NOMO-1 treated with dmso at 0.1 percent for 144 hours (cell line): ENCODE results near the gene SMARCD2.

Source experiments
- DNase-seq: peaks from one replicate; lab custom pipeline; 2025; ENCODE audit not compliant: unreplicated experiment; lab: John Stamatoyannopoulos, UW

The SMARCD2 gene

DNA sequence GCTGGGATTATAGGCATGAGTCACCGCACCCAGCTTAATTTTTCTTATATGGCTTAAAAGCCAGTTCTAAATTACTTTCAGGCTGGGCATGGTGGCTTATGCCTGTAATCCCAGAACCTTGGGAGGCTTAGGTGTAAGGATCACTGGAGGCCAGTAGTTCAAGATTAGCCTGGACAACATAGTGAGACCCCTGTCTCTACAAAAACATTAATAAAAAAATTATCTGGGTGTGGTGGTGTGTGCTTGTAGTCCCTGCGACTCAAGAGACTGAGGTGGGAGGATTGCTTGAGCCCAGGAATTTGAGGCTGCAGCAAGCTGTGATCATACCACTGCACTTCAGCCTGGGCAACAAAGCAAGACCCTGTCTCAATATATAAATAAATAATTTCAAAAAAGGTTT, 10.8 kb upstream of the SMARCD2 start:
- no peak for DNase-seq

DNA sequence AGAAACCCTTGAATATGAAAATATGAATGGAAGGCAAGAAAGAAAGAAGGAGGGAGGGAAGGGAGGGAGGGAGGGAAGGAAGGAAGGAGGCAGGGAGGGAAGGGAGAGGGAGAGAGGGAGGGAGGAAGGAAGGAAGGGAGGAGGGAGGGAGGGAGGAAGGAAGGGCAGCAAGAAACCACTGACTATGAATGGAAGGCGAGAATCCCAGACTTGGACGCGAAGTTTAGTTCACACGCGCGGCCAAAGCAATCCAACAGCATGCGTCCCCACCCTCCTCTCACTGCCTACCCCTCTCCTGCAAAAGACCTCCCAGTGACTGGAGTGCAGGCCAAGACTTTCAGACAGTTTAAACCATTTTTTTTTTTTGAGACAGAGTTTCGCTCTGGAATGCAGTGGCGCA, 7.9 kb upstream of the SMARCD2 start:
- no peak for DNase-seq

DNA sequence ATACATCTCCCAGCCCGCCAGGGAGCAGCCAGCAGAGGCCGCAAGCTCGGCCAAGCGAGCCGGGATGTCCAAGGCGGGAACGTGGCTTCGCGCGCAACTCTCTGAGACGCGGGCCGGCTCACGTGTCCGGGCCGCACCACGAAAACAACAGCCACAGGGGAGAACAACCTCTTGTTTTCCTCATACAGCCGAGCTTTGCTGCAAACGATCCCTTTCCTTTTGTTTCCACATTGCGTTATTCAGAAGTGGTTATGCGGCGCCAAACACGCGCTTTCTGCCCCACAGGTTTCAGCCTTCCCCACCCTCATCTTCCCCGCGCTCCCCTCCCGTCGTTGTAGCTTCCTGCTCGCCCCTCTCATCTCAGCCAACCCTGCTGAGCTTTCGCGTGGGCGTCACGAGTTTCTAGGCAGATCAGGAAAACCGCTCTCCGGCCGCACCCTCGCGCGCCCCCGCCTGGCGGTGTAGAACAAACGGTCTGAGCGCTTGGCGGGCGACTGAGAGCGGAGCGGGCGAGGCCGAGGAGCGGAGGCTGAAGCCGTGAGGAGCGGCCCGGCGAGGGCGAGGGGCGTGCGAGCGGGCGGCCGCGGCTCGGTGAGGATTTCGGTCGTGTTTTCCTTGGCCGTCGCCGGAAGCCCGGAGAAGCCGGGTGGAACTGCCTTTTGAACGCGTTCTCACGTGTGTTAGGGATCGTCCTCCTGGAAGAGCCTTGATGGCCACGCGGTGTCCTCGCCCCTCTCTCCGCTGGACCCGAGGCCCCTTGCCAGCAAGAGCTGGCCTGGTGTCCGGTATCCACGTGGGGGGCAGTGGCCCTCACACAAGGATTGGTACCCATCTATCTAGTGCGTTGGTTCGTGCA, 6.6 kb upstream of the SMARCD2 start:
- peak; percentile 95 for DNase-seq

DNA sequence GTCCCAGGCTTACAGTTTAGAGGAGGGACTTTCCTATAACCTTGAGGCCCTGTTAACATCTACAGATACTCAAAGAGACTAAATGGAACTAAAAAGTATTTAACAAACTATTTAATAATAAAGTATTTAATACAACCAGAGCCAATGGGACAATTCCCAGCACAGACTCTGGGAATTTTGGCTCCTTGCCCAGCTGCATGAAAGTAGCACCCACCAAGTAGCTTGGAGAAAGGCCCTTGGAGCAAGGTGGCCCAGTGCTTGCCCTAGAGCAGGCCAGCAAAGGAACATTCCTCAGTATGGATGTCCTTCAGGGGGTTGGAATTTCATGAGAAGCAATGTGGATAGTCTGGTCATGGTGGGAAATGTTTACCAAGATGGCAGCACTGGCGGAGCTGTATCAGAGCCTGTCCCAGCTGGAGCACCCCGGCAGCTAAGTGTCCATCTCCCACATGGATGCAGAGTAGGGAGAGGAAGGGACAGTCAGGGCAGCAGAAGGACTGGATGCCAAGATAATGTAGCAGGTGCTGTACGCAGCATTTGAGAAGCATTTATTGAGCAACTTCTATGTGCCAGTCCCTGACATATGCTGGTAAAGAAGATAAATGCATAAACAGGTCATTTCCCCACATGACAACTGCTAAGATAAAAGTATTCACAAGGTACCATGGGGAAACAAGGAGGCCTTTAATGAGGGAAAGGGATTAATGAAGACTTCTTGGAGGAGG, 5.2 kb upstream of the SMARCD2 start:
- DNase-seq: no peak

DNA sequence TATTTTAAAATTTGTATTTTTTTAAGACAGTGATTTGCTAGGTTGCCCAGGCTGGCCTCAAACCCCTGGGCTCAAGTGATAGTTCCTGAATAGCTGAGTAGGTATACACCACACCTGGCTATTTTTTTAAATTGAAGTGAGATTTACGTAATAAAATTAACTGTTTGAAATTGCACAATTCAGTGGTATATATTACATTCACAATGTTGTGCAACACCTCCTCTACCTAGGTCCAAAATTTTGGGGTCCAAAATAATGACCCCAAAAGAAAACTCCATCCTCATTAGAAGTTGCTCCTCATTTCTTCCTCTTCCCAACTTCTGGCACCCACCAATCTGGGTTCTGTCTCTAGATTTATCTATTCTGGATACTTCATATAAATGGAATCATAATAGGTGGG, 3.0 kb upstream of the SMARCD2 start:
- DNase-seq: no peak

DNA sequence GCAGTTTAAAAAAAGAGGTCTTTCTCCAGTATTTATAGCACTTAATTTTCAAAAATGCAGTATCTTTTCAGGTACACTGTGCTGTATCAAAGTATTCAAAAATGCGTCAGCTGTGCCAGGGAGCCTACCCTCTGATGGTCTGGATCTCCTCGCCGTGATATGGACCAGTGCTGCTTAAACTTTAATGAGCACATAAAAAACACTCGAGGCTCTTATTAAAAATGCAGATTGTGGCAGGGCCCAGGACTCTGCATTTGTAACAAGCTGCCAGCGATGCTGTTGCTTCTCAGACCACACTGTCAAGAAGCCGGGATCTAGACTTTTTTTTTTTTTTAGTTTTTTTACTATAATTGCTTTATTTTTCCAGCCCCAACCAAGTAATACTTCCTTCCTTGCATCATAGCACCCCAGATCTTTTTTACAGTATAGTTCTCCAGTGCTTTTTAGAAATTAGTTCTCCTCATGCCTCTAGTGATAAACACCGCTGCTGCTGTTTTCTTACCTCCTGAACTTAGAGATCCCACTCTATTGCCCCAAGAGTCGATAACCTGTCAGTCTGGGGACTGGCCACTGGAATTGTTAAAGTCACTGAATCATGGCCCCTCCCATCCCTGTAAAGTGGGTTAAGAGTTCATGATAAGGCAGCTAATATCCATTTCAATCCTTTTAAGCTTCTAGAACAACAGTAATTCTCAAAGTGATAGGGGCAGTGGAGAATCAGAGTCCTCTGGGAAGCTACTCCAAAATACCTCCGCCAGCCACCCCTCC, 1.6 kb upstream of the SMARCD2 start:
- no peak for DNase-seq

DNA sequence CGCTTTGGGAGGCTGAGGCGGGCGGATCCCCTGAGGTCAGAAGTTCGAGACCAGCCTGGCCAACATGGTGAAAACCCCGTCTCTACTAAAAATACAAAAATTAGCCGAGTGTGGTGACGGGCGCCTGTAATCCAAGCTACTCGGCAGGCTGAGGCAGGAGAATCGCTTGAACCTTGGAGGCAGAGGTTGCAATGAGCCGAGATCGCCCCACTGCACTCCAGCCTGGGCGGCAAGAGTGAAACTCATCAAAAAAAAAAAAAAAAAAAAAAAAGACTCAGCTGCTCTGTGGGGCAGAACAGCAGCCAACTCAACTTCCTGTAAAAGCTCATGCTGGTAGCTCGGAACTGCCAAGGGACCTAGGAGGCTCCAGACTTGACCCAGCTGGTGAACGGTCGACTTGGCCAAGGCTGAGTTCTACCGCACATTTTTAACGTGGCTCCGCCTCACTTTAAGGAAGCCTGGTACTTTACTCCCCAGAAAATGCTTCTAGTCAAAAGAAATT, 953 bp upstream of the SMARCD2 start:
- peak; percentile 58 for DNase-seq

DNA sequence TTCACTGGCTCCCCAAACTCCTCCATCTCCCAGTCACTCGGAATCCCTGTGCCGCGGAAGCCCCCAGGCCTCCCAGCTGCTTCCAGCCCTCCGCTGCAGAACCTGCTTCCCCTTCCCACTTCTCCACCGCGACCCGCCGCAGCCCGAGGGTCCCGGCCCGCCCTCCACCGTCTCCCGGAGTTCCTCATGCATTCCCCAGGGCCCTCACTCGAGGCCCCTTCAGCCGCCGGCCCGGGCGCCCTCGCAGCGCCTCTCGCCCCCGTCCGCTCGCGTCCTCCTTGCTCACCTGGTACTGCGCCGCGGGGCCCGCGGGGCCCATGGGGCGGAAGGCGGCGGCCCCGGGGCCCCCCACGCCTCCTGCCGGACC, 329 bp downstream of the SMARCD2 start:
- no peak for DNase-seq

DNA sequence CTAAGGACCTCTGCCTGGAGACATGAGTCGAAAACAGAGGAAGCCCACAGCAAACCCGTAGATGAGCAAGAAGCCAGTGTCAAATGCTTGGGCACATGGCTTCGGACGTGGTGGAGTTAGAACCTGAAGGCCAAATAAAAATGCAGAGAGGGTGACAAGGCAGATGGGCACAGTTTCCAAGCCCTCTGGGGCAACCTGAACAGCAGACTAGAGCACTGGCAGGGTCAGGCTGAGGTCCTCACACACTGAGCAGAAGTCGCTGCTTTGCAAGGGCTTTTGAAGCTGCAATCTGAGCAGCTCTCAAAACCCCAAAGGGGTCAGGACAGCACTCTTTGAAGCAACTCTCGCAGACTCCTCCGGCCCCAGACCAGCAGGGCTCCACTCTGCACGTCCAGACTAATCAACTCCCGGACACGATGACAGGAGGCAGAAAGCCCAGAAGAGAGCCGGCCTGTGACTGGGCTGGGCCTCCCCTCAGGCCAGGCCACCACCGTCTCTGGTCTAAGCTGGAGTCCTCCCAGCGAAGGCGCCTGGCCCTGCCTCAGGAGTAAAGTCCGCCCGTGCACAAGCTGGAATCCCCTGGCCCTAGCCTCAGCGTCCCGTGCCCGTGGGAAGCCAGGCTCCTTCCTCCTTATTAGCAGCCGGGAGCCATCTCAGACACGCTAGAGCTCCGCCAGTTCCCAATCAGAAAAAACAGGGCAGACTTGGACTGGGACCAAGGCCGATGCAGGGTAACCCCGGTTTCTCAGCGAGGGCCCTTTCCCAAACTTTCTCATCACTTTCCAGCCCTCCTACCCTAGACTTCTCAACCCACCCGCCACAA, 924 bp downstream of the SMARCD2 start:
- DNase-seq: no peak

DNA sequence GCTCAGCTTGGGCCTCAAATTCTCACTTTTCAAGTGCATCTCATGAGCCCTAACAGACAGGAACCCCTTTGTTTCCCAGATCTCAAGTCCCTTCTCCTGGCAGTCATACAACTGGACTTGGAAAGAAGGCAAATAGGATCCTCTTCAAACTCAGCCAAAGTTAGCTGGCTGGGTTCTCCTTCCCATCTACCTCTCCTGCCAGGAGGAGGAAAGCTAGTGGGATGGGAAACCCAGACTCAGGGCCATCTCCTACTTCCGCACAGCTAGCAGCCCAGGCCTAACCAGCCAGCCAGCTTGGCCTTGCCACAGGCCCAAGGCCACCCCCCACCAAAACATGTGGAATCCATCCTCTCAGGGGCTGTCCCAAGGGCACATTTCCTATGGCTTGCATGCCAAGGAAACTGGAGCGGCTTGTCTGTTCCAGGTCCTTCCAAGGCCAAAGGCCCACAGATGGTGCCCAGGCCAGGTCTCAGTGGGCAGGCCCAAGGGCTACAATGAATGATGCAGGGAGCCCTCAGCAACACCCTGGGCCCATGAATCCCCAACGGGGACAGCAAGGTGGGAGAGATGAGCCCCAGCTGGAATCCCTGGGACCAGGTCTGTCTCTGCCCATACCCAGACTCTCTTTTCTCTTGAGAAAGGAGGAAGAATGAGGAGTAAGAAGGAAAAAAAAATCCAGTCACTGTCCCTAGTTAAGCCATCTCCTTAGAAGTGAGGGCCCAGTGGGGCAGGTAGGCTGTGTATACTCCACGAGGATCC, 1.7 kb downstream of the SMARCD2 start:
- DNase-seq: no peak

DNA sequence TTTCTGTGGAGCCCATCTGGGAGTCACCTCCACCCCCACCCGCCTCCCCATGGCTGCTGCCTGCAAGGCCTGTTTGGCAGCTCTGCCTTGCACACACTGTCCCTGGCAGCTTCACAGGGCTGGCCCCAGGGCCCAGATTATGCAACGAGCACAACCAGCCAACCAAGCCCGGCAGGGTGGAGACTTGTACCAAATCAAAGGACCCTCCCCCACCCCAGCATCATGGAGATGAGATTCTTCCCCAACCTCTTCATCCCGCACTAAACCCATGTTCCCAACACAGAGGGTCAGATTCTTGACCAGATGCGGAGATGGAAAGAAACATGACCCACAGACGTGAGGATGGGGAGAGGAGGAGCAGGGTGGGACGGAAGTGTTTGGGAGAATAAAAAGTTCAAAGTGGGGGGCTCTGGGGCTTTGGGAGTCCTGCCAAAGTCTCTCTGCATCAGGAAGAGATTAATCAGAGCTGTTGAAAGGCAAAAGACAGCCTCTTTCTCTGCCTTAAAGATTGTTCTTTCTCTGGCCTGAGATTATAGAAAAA, 3.8 kb downstream of the SMARCD2 start:
- DNase-seq: no peak

DNA sequence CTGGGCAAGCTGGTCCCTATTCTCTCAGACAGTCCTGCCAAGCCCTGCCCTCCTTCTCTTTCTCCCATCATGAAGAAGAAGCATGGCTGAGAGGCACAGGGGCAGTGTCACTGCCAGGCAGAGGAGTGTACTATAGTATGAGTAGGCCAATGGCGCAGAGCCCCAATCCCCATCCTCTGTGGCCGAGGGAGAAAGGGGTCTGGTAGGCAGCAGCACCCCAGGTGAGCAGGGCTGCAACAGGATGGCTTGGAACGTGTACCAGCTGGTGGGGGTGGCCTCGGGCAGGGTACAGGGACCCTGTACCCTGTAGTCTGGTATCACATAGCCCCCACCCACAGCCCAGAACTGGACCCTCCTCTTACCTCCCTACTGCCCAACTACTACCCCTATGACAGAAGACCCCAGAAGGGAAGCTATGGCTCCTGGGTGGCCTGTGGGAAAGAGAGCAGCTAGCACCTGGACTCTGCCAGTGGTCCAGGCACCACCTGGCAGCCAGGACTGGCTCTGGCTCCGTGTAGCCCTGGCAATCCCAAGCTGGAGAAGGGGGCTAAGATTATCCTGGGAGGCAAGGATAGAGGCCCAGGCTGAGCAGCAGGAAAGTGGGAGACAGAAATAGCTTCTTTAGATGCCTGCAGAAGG, 4.4 kb downstream of the SMARCD2 start:
- DNase-seq: no peak

DNA sequence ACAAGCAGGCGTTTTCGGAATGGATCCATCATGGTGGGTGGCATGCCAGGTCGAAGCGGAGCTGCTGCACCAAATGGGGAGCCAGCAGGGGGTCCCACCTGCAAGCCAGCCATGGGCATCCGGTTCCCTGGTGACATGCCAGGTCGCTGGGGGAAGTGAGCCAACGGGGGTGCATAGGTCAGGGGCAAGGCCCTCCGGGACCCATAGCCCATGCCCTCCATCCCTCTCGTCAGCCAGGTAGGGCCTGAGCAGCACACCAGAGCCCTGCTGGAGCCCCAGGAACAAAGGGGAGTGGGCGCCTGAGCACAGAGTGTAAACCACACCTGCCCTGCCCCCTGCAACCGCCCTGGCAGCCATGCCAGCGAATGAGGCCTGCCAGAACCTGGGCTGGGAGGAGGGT, 5.0 kb downstream of the SMARCD2 start:
- no peak for DNase-seq

DNA sequence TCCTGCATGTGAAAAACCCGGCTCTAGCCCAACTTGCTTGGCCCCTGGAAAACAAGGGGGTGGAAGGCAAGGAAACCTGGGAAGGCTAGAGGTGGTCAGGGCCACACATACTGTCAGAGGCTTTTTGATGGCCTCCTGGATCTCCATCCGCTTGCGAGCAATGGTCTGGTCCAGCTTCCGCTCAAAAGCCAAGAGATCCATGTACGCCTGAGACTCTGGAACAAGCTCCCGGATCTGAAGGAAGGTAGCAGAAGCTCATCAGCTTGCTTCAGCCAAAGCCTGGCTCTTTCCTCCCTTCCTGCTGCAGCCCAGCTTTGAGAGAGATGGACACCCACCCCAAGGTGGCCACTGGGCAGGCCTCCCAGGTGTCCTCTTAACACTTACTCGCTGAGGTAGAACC, 5.7 kb downstream of the SMARCD2 start:
- DNase-seq: no peak

DNA sequence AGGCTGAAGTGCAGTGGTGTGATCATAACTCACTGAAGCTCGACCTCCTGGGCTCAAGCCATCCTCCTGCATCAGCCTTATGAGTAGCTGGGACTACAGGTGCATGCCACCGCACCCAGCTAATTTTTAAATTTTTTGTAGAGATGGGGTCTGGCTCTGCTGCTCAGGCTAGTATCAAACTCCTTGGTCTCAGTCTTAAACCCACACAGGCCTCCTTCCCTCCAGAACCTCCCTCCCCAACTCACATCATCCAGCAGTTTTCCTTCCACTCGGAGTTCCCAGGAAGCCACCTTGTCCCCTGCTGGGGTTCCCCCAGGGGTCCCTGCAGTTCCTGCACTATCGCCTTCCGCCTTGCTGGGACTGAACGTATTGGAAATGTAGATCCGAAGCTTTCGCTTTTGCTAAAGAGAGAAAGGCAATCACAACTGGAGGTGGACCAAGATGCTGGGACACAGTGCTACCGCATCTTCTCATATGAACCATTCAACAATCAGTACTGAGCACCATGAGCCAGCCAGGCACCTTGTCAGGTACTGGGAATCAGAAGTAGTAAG, 7.2 kb downstream of the SMARCD2 start:
- no peak for DNase-seq

DNA sequence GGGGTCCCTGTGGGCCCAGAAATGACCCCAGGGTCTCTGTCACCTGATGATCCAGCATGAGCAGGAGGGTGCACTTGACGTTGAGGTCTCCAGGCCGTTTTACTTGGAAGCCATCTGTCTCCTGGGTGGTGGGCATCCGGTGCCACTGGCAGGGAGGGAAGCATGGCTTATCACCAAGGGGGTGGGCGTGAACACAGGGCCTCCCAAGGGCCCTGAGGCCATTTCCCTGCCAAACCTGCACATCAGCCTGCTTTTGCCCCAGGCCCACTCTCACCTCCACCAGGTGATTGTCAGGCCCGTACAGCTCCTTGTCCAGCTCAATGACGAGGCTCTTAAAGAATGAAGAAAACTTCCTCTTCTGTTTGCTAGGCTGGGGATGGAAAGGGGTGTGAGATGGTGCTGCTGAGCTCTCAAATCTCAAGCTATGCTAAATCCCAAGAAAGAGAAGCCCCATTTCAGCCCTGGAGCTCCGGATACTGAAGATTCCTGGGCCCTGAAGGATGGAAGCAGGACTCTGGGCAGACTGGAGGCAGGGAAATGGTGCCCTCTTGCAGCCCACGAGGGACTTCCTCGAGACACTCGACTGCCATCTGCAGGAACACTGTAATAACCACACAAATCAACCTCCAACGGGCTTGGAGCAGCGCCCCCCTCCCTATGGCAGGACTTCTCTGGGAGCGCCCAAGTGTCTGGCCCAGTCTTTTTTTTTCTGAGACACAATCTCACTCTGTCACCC, 7.9 kb downstream of the SMARCD2 start:
- DNase-seq: peak; percentile 86

DNA sequence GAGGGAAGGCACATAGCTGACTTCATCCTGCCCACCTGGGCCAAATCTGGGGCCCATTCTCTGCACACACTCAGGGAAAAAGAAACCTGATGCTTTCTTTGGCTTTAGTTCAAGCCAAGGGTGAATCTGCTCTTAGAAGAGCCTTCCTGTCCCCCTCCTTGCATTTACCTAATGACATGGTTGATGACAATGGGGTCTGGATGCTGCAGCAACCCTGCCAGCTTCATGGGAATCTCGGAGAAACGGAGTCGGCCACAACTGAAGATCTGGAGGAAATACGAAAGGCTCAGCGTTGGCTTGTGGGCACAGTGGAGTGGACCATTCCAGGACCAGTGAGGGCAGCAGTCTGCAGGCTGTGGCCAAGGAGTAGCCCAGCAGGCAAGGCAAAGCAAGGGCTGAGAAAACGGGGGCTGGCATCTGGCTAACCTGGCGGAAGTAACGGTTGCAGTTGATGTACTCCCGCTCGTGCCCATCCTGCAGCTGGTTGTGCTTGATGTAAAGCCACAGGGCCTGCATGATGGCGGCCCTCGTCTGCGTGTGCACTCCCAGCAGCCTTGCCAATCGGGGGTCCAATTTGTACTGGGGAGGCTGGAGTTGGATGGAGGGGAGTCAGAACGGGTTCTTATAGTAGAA, 8.6 kb downstream of the SMARCD2 start:
- DNase-seq: no peak
